Measurements from ENCODE around the gene ARHGAP32. TPM values are rescaled to one million over a fixed set of nuclear protein-coding genes. Genes with fewer than 3 reads are reported as not detected.

The ARHGAP32 gene
- total RNA-seq (10 to 100 TPM; 18.1 to 19.8 TPM), polyA plus RNA-seq (ENCODE audit: insufficient read length in 6 of 6) (10 to 100 TPM; 15.2 to 18.2 (median 16.5) TPM)
- long read RNA-seq, donor 1, partial matches to known transcripts: 9 of 9 reads
- long read RNA-seq, donor 1, other reads (novel, unspliced or antisense): 0 of 9 reads
- long read RNA-seq, donor 2: 0 reads
- long read RNA-seq, donor 3, partial matches to known transcripts: 6 of 6 reads
- long read RNA-seq, donor 3, other reads (novel, unspliced or antisense): 0 of 6 reads
- long read RNA-seq, donor 4: 0 reads
- long read RNA-seq, donor 5, full-length matches to known transcripts: 1 of 8 reads
- long read RNA-seq, donor 5, partial matches to known transcripts: 7 of 8 reads
- long read RNA-seq, donor 5, other reads (novel, unspliced or antisense): 0 of 8 reads
- long read RNA-seq, donor 6: 0 reads
- long read RNA-seq, donor 7: 0 reads
- long read RNA-seq, donor 8, partial matches to known transcripts: 10 of 10 reads
- long read RNA-seq, donor 8, other reads (novel, unspliced or antisense): 0 of 10 reads
- long read RNA-seq, donor 9: 0 reads
- long read RNA-seq, donor 10: 0 reads
- long read RNA-seq, donor 11, partial matches to known transcripts: 21 of 21 reads
- long read RNA-seq, donor 11, other reads (novel, unspliced or antisense): 0 of 21 reads
- long read RNA-seq, donor 12, partial matches to known transcripts: 5 of 5 reads
- long read RNA-seq, donor 12, other reads (novel, unspliced or antisense): 0 of 5 reads

DNA sequence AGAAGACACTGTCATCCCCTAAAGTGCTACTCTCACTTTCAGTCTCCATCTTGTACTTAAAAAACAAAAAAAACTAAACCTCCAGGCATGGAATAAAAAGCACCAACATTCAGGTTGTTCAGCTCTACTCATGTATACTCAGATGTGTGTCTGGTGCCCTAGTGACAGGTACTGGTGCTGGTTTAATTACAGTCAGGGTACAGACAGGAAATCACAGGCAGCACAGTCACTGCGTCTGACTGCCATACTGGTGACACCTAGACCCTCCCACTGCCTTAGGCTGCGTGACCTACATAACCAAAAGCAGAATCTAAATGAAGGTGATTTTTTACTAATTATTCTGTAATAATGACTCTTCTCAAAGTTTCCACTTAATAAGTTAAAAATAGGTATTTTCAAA is at the start of gene ARHGAP32:
ARHGAP32 (minus strand) TSS at position 176 of the 400 bp plus-strand sequence; CDS start at position 49, 127 bp downstream.
- H3K9me3 ChIP-seq: no peaks in the 10 kb centered on the region
- H3K27ac ChIP-seq: peak within 1 kb of the TSS in 1 of 2 donors; percentile 40
- H3K4me3 ChIP-seq: no peak within 1 kb of the TSS
- peaks cover 0 to 14% of the 10 kb centered on the region in 2 donors for H3K4me1 ChIP-seq
- peak; percentile 64 for ATAC-seq
- no peak for DNase-seq
- intact Hi-C loops (cut with DNase I): no loop called here
- TF ChIP-seq, protein P1, sequence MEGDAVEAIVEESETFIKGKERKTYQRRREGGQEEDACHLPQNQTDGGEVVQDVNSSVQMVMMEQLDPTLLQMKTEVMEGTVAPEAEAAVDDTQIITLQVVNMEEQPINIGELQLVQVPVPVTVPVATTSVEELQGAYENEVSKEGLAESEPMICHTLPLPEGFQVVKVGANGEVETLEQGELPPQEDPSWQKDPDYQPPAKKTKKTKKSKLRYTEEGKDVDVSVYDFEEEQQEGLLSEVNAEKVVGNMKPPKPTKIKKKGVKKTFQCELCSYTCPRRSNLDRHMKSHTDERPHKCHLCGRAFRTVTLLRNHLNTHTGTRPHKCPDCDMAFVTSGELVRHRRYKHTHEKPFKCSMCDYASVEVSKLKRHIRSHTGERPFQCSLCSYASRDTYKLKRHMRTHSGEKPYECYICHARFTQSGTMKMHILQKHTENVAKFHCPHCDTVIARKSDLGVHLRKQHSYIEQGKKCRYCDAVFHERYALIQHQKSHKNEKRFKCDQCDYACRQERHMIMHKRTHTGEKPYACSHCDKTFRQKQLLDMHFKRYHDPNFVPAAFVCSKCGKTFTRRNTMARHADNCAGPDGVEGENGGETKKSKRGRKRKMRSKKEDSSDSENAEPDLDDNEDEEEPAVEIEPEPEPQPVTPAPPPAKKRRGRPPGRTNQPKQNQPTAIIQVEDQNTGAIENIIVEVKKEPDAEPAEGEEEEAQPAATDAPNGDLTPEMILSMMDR (IDR thresholded peaks at IDR 0.05): no peak
- no peaks in the 10 kb centered on the region for H3K27me3 ChIP-seq
- no peaks in the 10 kb centered on the region for H3K36me3 ChIP-seq

DNA sequence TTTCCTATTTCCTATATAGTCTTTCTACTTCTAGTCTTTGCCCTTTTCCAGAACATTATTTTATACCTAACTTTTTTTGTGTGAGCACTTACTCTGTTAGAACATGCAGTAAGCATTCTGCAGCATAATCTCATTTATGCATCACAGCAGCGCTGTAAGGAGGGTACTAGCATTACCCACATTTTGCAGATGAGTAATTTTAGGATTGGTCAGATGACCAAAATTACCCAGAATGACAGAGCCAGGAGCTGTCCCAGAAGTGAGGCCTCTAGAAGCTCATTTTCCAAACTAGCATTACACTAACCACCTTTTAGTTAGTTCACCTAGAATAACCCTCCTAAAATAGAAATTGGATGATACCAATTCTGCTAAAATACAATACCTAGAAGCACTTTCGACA is 47.1 kb upstream of the ARHGAP32 start:
- Histone ChIP-seq H3K36me3 (no peaks in the 10 kb centered on the region), H3K27ac (no peak overlapping the region), H3K4me1 (no peaks in the 10 kb centered on the region), H3K9me3 (no peaks in the 10 kb centered on the region), H3K4me3 (no peak overlapping the region), H3K27me3 (no peaks in the 10 kb centered on the region)
- ATAC-seq (no peak), DNase-seq (no peak)
- TF ChIP-seq, protein P1 (IDR thresholded peaks at IDR 0.05): no peak
- intact Hi-C loops (cut with DNase I): no loop called here

DNA sequence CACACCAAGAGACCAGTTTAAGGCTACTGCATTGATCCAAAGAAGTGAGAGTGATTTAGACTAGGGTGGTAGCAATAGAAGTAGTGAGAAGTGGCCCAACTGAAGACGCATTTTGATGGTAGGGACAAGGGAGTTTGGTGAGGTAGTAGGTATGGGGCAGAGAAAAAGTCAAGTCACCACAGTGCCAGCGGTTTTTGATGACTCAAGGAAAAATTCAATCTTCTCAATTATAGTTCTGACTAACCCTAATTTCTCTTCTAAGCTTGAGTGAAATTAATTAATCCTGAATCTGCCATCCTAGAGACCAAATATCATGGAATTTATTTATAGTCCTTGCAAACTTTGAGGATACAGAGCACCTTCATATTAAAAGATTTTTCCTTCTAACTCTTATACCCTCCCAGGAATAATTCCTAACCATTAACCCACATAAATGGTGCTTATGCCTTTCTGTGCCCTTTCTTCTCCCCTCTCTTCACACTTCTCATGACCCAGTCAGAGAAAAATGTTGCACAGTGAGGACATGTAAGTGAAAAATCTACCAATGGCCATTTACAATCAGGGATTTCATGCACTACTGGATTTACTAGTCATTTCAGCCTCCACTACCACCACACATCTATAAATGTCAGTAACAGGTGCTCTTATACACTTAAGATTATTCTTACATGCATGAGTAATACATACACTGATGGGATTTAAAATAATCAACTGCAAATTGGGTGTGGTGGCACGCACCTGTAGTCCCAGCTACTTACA is 45.9 kb upstream of the ARHGAP32 start:
- intact Hi-C loops (cut with DNase I): no loop called here

DNA sequence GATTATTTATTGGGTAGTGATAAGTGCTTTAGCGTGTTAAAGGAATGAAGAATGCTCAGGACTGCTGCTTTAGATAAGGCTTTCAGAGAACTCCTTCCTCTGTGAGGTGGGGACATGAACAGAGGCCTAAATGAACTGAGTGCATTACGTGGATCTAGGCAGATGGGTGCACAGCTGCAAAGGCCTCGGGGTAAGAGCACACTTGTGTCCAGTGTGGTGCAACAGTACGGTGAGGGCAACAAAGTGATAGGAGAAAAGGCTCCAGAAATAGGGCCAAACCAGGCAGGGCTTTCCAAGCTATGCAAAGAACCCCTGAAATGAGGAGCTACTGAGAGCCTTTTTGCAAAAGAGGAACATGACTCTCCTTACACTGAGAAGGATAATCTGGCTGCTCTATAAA is 45.3 kb upstream of the ARHGAP32 start:
- Histone ChIP-seq H3K27ac (no peak overlapping the region), H3K9me3 (no peaks in the 10 kb centered on the region), H3K36me3 (no peaks in the 10 kb centered on the region), H3K27me3 (no peaks in the 10 kb centered on the region), H3K4me1 (no peaks in the 10 kb centered on the region), H3K4me3 (no peak overlapping the region)
- no peak for DNase-seq
- ATAC-seq: no peak
- intact Hi-C loops (cut with DNase I): no loop called here
- TF ChIP-seq, protein P1 (IDR thresholded peaks at IDR 0.05): no peak

More for the DNA sequence above, 45.9 kb upstream of the ARHGAP32 start:
- Histone ChIP-seq H3K27me3 (no peaks in the 10 kb centered on the region), H3K36me3 (no peaks in the 10 kb centered on the region), H3K9me3 (no peaks in the 10 kb centered on the region), H3K4me1 (no peaks in the 10 kb centered on the region), H3K4me3 (no peak overlapping the region), H3K27ac (no peak overlapping the region)
- DNase-seq (no peak), ATAC-seq (no peak)
- TF ChIP-seq, protein P1 (IDR thresholded peaks at IDR 0.05): no peak
